GM18870 (cell line): ENCODE measurements around the gene PPP2R5E.
"Not testable (repeated sequence)": the region's sequence is repeated elsewhere in the genome, so short reads cannot be mapped to it uniquely, and the experiment has no call there.

Experiments
- ATAC-seq: cut with Tn5 transposase; IDR thresholded peaks from one replicate; pipeline ENCODE4 v1.9.1; 2021; ENCODE audit warnings: moderate library complexity; ENCODE audit not compliant: unreplicated experiment

PPP2R5E gene

GRCh38 chr14:63523735-63524426 is 19.3 kb downstream of the PPP2R5E start:
- no peak for ATAC-seq

- ATAC-seq: not testable (repeated sequence)
Observed at GRCh38 chr14:63522511-63522910, 20.7 kb downstream of the PPP2R5E start.

- no peak for ATAC-seq
Observed at GRCh38 chr14:63517354-63517753, 25.8 kb downstream of the PPP2R5E start.

GRCh38 chr14:63515240-63515639 is 27.9 kb downstream of the PPP2R5E start:
- ATAC-seq: no peak

GRCh38 chr14:63513756-63514155 is 29.4 kb downstream of the PPP2R5E start:
- ATAC-seq: no peak

GRCh38 chr14:63512861-63513260 is 30.3 kb downstream of the PPP2R5E start:
- no peak for ATAC-seq

- peak; percentile 78 for ATAC-seq
Observed at GRCh38 chr14:63510538-63510937, 32.6 kb downstream of the PPP2R5E start.

- no peak for ATAC-seq
Observed at GRCh38 chr14:63508033-63508432, 35.1 kb downstream of the PPP2R5E start.

- no peak for ATAC-seq
Observed at GRCh38 chr14:63504648-63505047, 38.5 kb downstream of the PPP2R5E start.

GRCh38 chr14:63501429-63501828 is 41.7 kb downstream of the PPP2R5E start:
- no peak for ATAC-seq

- no peak for ATAC-seq
Observed at GRCh38 chr14:63499701-63500250, 43.4 kb downstream of the PPP2R5E start.

- no peak for ATAC-seq
Observed at GRCh38 chr14:63496837-63497400, 46.3 kb downstream of the PPP2R5E start.

- no peak for ATAC-seq
Observed at GRCh38 chr14:63493246-63493645, 49.9 kb downstream of the PPP2R5E start.

- no peak for ATAC-seq
Observed at GRCh38 chr14:63492391-63492790, 50.8 kb downstream of the PPP2R5E start.

- ATAC-seq: no peak
Observed at GRCh38 chr14:63487724-63488123, 55.5 kb downstream of the PPP2R5E start.

GRCh38 chr14:63486738-63487137 is 56.4 kb downstream of the PPP2R5E start:
- ATAC-seq: no peak

GRCh38 chr14:63483315-63483714 is 59.9 kb downstream of the PPP2R5E start:
- ATAC-seq: no peak

GRCh38 chr14:63480599-63480998 is 62.6 kb downstream of the PPP2R5E start:
- ATAC-seq: no peak

- ATAC-seq: peak; percentile 52
Observed at GRCh38 chr14:63478437-63478852, 64.7 kb downstream of the PPP2R5E start.

- peak; percentile 80 for ATAC-seq
Observed at GRCh38 chr14:63478010-63478409, 65.2 kb downstream of the PPP2R5E start.

- ATAC-seq: no peak
Observed at GRCh38 chr14:63477556-63477955, 65.6 kb downstream of the PPP2R5E start.

- ATAC-seq: no peak
Observed at GRCh38 chr14:63475761-63476160, 67.4 kb downstream of the PPP2R5E start.
